Mucosa of stomach (tissue), 1 donor: ENCODE measurements around the gene MZT2B.
"Not testable (repeated sequence)": the region's sequence is repeated elsewhere in the genome, so short reads cannot be mapped to it uniquely, and the experiment has no call there.

ENCODE experiments used
- H3K27me3 ChIP-seq: one replicate; pipeline ENCODE4 v1.7.0; 2013; ENCODE audit warnings: mild to moderate bottlenecking, low read length; ENCODE audit not compliant: control insufficient read depth, insufficient read depth
- H3K36me3 ChIP-seq: one replicate; pipeline ENCODE4 v1.7.0; 2013; ENCODE audit warnings: low read length; ENCODE audit not compliant: control insufficient read depth, insufficient read depth
- H3K4me1 ChIP-seq: one replicate; pipeline ENCODE4 v1.7.0; 2013; ENCODE audit warnings: mild to moderate bottlenecking, low read length; ENCODE audit not compliant: control insufficient read depth, insufficient read depth
- H3K4me3 ChIP-seq: one replicate; pipeline ENCODE4 v1.7.0; 2013; ENCODE audit warnings: low read length
- H3K9ac ChIP-seq: one replicate; pipeline ENCODE4 v1.7.0; 2013; ENCODE audit warnings: mild to moderate bottlenecking, low read length, moderate library complexity
- H3K9me3 ChIP-seq: one replicate; pipeline ENCODE4 v1.7.0; 2013; ENCODE audit warnings: mild to moderate bottlenecking, low read length, moderate library complexity; ENCODE audit not compliant: control insufficient read depth
- donor health status: Pancreatic carcinoma.

Gene MZT2B

GRCh38 chr2:130142396-130143265 is 39.4 kb upstream of the MZT2B start:
- not testable (repeated sequence) for H3K4me3 ChIP-seq, H3K4me1 ChIP-seq, H3K36me3 ChIP-seq, H3K9me3 ChIP-seq, H3K9ac ChIP-seq, H3K27me3 ChIP-seq

- not testable (repeated sequence) for H3K9ac ChIP-seq, H3K27me3 ChIP-seq, H3K36me3 ChIP-seq, H3K9me3 ChIP-seq, H3K4me3 ChIP-seq, H3K4me1 ChIP-seq
These were observed 38.6 kb upstream of the MZT2B start for GRCh38 chr2:130143266-130144039.

GRCh38 chr2:130145006-130145414 is 37.1 kb upstream of the MZT2B start, which contains the start of gene CCDC74B:
Gene CCDC74B (minus strand): TSS chr2:130145112. CDS start chr2:130144996, 116 bp downstream.
- H3K4me1 ChIP-seq, H3K9me3 ChIP-seq, H3K9ac ChIP-seq, H3K27me3 ChIP-seq, H3K4me3 ChIP-seq, H3K36me3 ChIP-seq: not testable (repeated sequence)

- not testable (repeated sequence) for H3K4me3 ChIP-seq, H3K27me3 ChIP-seq, H3K9ac ChIP-seq, H3K4me1 ChIP-seq, H3K9me3 ChIP-seq, H3K36me3 ChIP-seq
These were observed 33.5 kb upstream of the MZT2B start for GRCh38 chr2:130148515-130148914.

GRCh38 chr2:130150181-130151144 is 31.6 kb upstream of the MZT2B start:
- no peaks in the 10 kb centered on the region for H3K36me3 ChIP-seq
- H3K4me3 ChIP-seq, result no peak overlapping the region
- H3K9me3 ChIP-seq, result no peaks in the 10 kb centered on the region
- H3K9ac ChIP-seq, result no peak overlapping the region
- H3K27me3 ChIP-seq, result no peaks in the 10 kb centered on the region
- H3K4me1 ChIP-seq, result no peaks in the 10 kb centered on the region

GRCh38 chr2:130151145-130151512 is 30.9 kb upstream of the MZT2B start:
- not testable (repeated sequence) for H3K4me3 ChIP-seq, H3K4me1 ChIP-seq, H3K9ac ChIP-seq, H3K36me3 ChIP-seq, H3K27me3 ChIP-seq, H3K9me3 ChIP-seq

- H3K27me3 ChIP-seq, H3K36me3 ChIP-seq, H3K4me3 ChIP-seq, H3K9me3 ChIP-seq, H3K4me1 ChIP-seq, H3K9ac ChIP-seq: not testable (repeated sequence)
These were observed 29.8 kb upstream of the MZT2B start for GRCh38 chr2:130152136-130152815.

GRCh38 chr2:130152816-130153595 is 29.1 kb upstream of the MZT2B start:
- H3K36me3 ChIP-seq, result no peaks in the 10 kb centered on the region
- no peaks in the 10 kb centered on the region for H3K4me1 ChIP-seq
- H3K4me3 ChIP-seq, result no peak overlapping the region
- no peaks in the 10 kb centered on the region for H3K9me3 ChIP-seq
- H3K27me3 ChIP-seq, result no peaks in the 10 kb centered on the region
- H3K9ac ChIP-seq, result no peak overlapping the region

GRCh38 chr2:130153721-130154422 is 28.2 kb upstream of the MZT2B start:
- not testable (repeated sequence) for H3K27me3 ChIP-seq, H3K9ac ChIP-seq, H3K4me3 ChIP-seq, H3K4me1 ChIP-seq, H3K9me3 ChIP-seq, H3K36me3 ChIP-seq

- H3K9ac ChIP-seq, H3K4me3 ChIP-seq, H3K36me3 ChIP-seq, H3K9me3 ChIP-seq, H3K4me1 ChIP-seq, H3K27me3 ChIP-seq: not testable (repeated sequence)
These were observed 27.7 kb upstream of the MZT2B start for GRCh38 chr2:130154423-130154770.
